H1 (cell line): ENCODE data around the gene COL26A1. TPM values are rescaled to one million over a fixed set of nuclear protein-coding genes. Genes with fewer than 3 reads are reported as not detected.

Experiments
- CTCF ChIA-PET: fragments of 300-600 bp; sonication (Branson Sonifier 250); formaldehyde crosslinking; loops from one replicate; lab custom pipeline; 2021; ENCODE audit not compliant: partially characterized antibody; lab: Charles Lee
- POLR2A ChIA-PET: fragments of 300-600 bp; sonication (Branson Sonifier 250); formaldehyde crosslinking; loops from one replicate; lab custom pipeline; 2021; ENCODE audit warnings: inconsistent platforms; ENCODE audit not compliant: partially characterized antibody; lab: Charles Lee
- DNase-seq, 2 experiments: peaks; one replicate each; pipeline versions ENCODE4 v3.0.0 to v3.0.0-alpha.2; 2010 to 2022; ENCODE audit warnings: low spot score in 2 of 2, low read depth in 1 of 2, mixed read lengths in 1 of 2
- FAIRE-seq: peaks from 2 replicates; lab custom pipeline; 2011; peaks lifted over from hg19 to GRCh38; lab: Jason Lieb, UNC
- H2AFZ ChIP-seq: 2 replicates; pipeline ENCODE4 v1.8.1; 2012; ENCODE audit warnings: low read length, inconsistent platforms
- H2AK5ac ChIP-seq: 2 replicates; pipeline ENCODE4 v1.6.1; 2013; ENCODE audit warnings: low read depth, low read length
- H2BK120ac ChIP-seq: replicated peaks from 2 replicates; pipeline ENCODE3; 2013; ENCODE audit warnings: low read depth, low read length, inconsistent platforms
- H2BK12ac ChIP-seq: 2 replicates; pipeline ENCODE4 v1.6.1; 2013; ENCODE audit warnings: low read depth, low read length
- H2BK15ac ChIP-seq: 2 replicates; pipeline ENCODE4 v1.6.1; 2013; ENCODE audit warnings: low read length
- H2BK20ac ChIP-seq: 2 replicates; pipeline ENCODE4 v1.6.1; 2013; ENCODE audit warnings: low read length
- H2BK5ac ChIP-seq: 2 replicates; pipeline ENCODE4 v1.6.1; 2013; ENCODE audit warnings: low read depth, low read length
- H3K14ac ChIP-seq: 2 replicates; pipeline ENCODE4 v1.6.1; 2013; ENCODE audit warnings: inconsistent platforms; ENCODE audit not compliant: insufficient read length
- H3K18ac ChIP-seq: 2 replicates; pipeline ENCODE4 v1.6.1; 2013; ENCODE audit warnings: low read length; ENCODE audit errors: extremely low read depth
- H3K23ac ChIP-seq: 2 replicates; pipeline ENCODE4 v1.6.1; 2013; ENCODE audit warnings: inconsistent platforms; ENCODE audit not compliant: insufficient read length
- H3K23me2 ChIP-seq: 2 replicates; pipeline ENCODE4 v1.6.1; 2013; ENCODE audit warnings: low read depth, low read length
- H3K27ac ChIP-seq: 2 replicates; pipeline ENCODE4 v1.6.1; 2011; ENCODE audit warnings: low read depth, low read length, inconsistent platforms
- H3K27me3 ChIP-seq, 4 experiments: replicated peaks in 1 of 4; 1 replicate in 1 of 4; 2 replicates in 3 of 4; pipeline versions ENCODE4 v1.6.1 to v1.8.1; 2011 to 2013; ENCODE audit warnings: low read length in 3 of 4, mild to moderate bottlenecking in 3 of 4, inconsistent platforms in 2 of 4, mixed read lengths in 2 of 4, moderate library complexity in 1 of 4; ENCODE audit not compliant: control insufficient read depth in 3 of 4, insufficient read depth in 3 of 4; ENCODE audit errors: extremely low read depth in 1 of 4
- H3K36me3 ChIP-seq, 4 experiments: 2 replicates each; pipeline versions ENCODE4 v1.6.1 to v1.8.1; 2011 to 2013; ENCODE audit warnings: mild to moderate bottlenecking in 4 of 4, low read length in 3 of 4, moderate library complexity in 2 of 4, control low read depth in 1 of 4, inconsistent platforms in 1 of 4; ENCODE audit not compliant: insufficient read depth in 4 of 4, control insufficient read depth in 2 of 4
- H3K4ac ChIP-seq: replicated peaks from 2 replicates; pipeline ENCODE3; 2013; ENCODE audit warnings: low read length, low read depth, mixed read lengths, inconsistent platforms; ENCODE audit not compliant: insufficient read length
- H3K4me1 ChIP-seq, 4 experiments: replicated peaks in 1 of 4; 1 replicate in 1 of 4; 2 replicates in 3 of 4; pipeline versions ENCODE4 v1.6.1 to v1.8.1; 2011 to 2013; ENCODE audit warnings: low read length in 3 of 4, inconsistent platforms in 2 of 4, mixed read lengths in 1 of 4; ENCODE audit not compliant: insufficient read depth in 4 of 4, control insufficient read depth in 3 of 4
- H3K4me2 ChIP-seq, 2 experiments: 2 replicates each; pipeline versions ENCODE4 v1.6.1 to v1.8.1; 2011 to 2013; ENCODE audit warnings: low read depth in 2 of 2, low read length in 2 of 2, control low read depth in 1 of 2, inconsistent platforms in 1 of 2, mild to moderate bottlenecking in 1 of 2; ENCODE audit not compliant: insufficient read depth in 1 of 2
- H3K4me3 ChIP-seq, 4 experiments: fragments of 200-600, 300-600 bp in 1 of 4; sonication (generic), shearing (Covaris generic), sonication (Bioruptor Twin) in 1 of 4; 2 replicates each; pipeline versions ENCODE4 v1.5.1 to v1.8.1; 2011 to 2016; ENCODE audit warnings: low read length in 4 of 4, low read depth in 3 of 4, control low read depth in 2 of 4, inconsistent platforms in 2 of 4, mild to moderate bottlenecking in 2 of 4, mixed read lengths in 1 of 4, moderate library complexity in 1 of 4; ENCODE audit not compliant: insufficient read depth in 2 of 4; ENCODE audit errors: extremely low read depth in 1 of 4
- H3K56ac ChIP-seq: replicated peaks from 2 replicates; pipeline ENCODE3; 2013; ENCODE audit warnings: low read depth, mild to moderate bottlenecking, mixed read lengths, low read length, inconsistent platforms; ENCODE audit not compliant: insufficient read length
- H3K79me1 ChIP-seq: 2 replicates; pipeline ENCODE4 v1.6.1; 2013; ENCODE audit warnings: low read depth, low read length, control low read depth
- H3K79me2 ChIP-seq, 2 experiments: 2 replicates each; pipeline versions ENCODE4 v1.6.1 to v1.8.1; 2012 to 2013; ENCODE audit warnings: low read length in 2 of 2, mild to moderate bottlenecking in 2 of 2, inconsistent platforms in 1 of 2; ENCODE audit not compliant: insufficient read depth in 2 of 2, control insufficient read depth in 1 of 2
- H3K9ac ChIP-seq, 4 experiments: replicated peaks in 1 of 4; 1 replicate in 1 of 4; 2 replicates in 3 of 4; pipeline versions ENCODE4 v1.6.1 to v1.8.1; 2011 to 2013; ENCODE audit warnings: low read depth in 3 of 4, low read length in 3 of 4, control low read depth in 2 of 4, mild to moderate bottlenecking in 2 of 4, moderate library complexity in 2 of 4, inconsistent platforms in 1 of 4; ENCODE audit errors: extremely low read depth in 1 of 4
- H3K9me3 ChIP-seq, 2 experiments: 2 replicates each; pipeline versions ENCODE4 v1.6.1 to v1.8.1; 2012 to 2013; ENCODE audit warnings: mild to moderate bottlenecking in 2 of 2, moderate library complexity in 2 of 2, control low read depth in 1 of 2, inconsistent platforms in 1 of 2, low read depth in 1 of 2, low read length in 1 of 2, mixed read lengths in 1 of 2; ENCODE audit not compliant: insufficient read depth in 2 of 2
- H4K20me1 ChIP-seq, 2 experiments: replicated peaks in 1 of 2; 2 replicates each; pipeline versions ENCODE3 to v1.8.1; 2011 to 2013; ENCODE audit warnings: inconsistent platforms in 2 of 2, low read length in 2 of 2, mild to moderate bottlenecking in 1 of 2; ENCODE audit not compliant: insufficient read depth in 2 of 2, control insufficient read depth in 1 of 2
- H4K5ac ChIP-seq: 2 replicates; pipeline ENCODE4 v1.6.1; 2013; ENCODE audit warnings: low read length, low read depth, mixed read lengths, inconsistent platforms; ENCODE audit not compliant: insufficient read length
- H4K8ac ChIP-seq: 2 replicates; pipeline ENCODE4 v1.8.0; 2013; ENCODE audit warnings: mild to moderate bottlenecking, moderate library complexity, low read length, inconsistent platforms; ENCODE audit not compliant: insufficient read depth; ENCODE audit errors: extremely low read depth
- H4K91ac ChIP-seq: replicated peaks from 2 replicates; pipeline ENCODE3; 2013; ENCODE audit warnings: low read length, mixed read lengths, inconsistent platforms; ENCODE audit not compliant: insufficient read length
- CBX8 ChIP-seq: fragments of 300-800, 300-1000 bp; sonication (generic); IDR thresholded peaks from 2 replicates; pipeline ENCODE4 v1.7.1; 2016; ENCODE audit warnings: low read depth, low read length, borderline replicate concordance
- CEBPB ChIP-seq: IDR thresholded peaks from 2 replicates; pipeline ENCODE4 v1.6.1; 2012; ENCODE audit warnings: low read depth, low read length
- CHD1 ChIP-seq: IDR thresholded peaks from 2 replicates; pipeline ENCODE4 v1.6.1; 2012; ENCODE audit warnings: low read depth, low read length, improper control_type of control experiment
- TEAD4 ChIP-seq: IDR thresholded peaks from 2 replicates; pipeline ENCODE4 v1.6.1; 2012; ENCODE audit warnings: low read depth, low read length, inconsistent platforms, mixed read lengths
- WGBS, 2 experiments: shearing (Covaris generic) in 1 of 2; methylation state at CpG; one replicate each; pipeline versions ENCODE4 v1.1.6 to v1.1.7; 2013 to 2015; ENCODE audit warnings: low lambda C conversion rate in 2 of 2, mixed read lengths in 2 of 2, inconsistent platforms in 1 of 2, low coverage in 1 of 2, missing lambda C conversion rate in 1 of 2; ENCODE audit not compliant: insufficient replicate concordance in 2 of 2, insufficient coverage in 1 of 2, insufficient read length in 1 of 2; ENCODE audit errors: extremely low coverage in 1 of 2, missing lambda C conversion rate in 1 of 2; 5-methylcytosine and 5-hydroxymethylcytosine counted together
- polyA plus RNA-seq, 7 experiments: library from polyadenylated mRNA; depleted of rRNA in 3 of 7; stranded (reverse) in 5 of 7; unstranded in 2 of 7; fragments of >200 nt in 5 of 7; fragments of 200-250 nt in 2 of 7; gene quantifications; 1 replicate in 5 of 7; 2 replicates in 1 of 7; 4 replicates in 1 of 7; pipeline versions ENCODE4 v1.2.1 to v1.2.3, GENCODE V29; 2011 to 2013; ENCODE audit warnings: missing spikeins in 2 of 7, mixed read lengths in 2 of 7
- total RNA-seq: library from RNA; stranded (reverse); fragmentation: NEBNext Ultra II Directional; extraction: Animal tissue kit (Norgen Biotek cat#: 25700); gene quantifications from 2 replicates; pipeline ENCODE4 v1.2.1, GENCODE V29; 2021
- TF ChIP-seq, protein P1 (sequence below): IDR thresholded peaks from 2 replicates; pipeline ENCODE4 v1.6.1; 2011; ENCODE audit warnings: low read depth, mild to moderate bottlenecking, low read length; ENCODE audit not compliant: insufficient read depth

The COL26A1 gene
- total and polyA plus RNA-seq, 2 of the 8 experiments (the other 6 are each of a cell fraction or from before 2014, with no cell fraction given), result 51.1 to 68.8 TPM

DNA sequence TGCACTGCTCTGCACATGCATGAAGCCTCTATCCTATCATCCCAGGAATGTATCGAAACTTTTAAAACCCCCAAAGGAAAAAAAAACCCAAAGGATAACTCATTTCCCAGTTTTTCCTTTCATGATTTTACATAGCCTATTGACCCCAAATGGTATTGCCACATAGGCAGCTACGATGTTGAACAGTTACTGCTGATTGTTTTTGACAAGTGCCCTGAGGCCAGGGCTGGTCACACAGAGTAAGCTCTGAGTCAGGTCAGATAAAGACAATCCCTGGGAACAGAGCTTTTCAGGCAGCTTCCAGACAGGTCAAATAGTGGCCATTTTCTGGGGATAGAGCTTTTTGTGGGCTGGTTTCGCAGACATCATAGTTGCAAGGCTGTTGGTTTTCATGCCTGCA is 214.3 kb downstream of the COL26A1 start:
- Histone ChIP-seq H3K9me3 (peaks cover 10 to 23% of the 10 kb centered on the region in 2 experiments), H2BK5ac (no peak overlapping the region), H3K56ac (no peak overlapping the region), H3K27ac (no peak overlapping the region), H3K79me1 (no peaks in the 10 kb centered on the region), H2BK120ac (no peak overlapping the region), H3K4me2 (no peak overlapping the region), H3K4ac (no peak overlapping the region), H4K20me1 (no peaks in the 10 kb centered on the region), H2BK12ac (no peak overlapping the region), H3K4me3 (no peak overlapping the region), H3K36me3 (no peaks in the 10 kb centered on the region; a peak in 1 of 8 replicates), H3K23me2 (no peaks in the 10 kb centered on the region), H3K27me3 (no peaks in the 10 kb centered on the region), H4K8ac (no peak overlapping the region), H3K79me2 (no peaks in the 10 kb centered on the region), H4K91ac (no peak overlapping the region), H2BK20ac (no peak overlapping the region), H2BK15ac (no peak overlapping the region), H3K4me1 (peaks cover 0 to 4% (median 1%) of the 10 kb centered on the region in 4 experiments; a peak in 3 of 7 replicates), H3K18ac (no peak overlapping the region), H3K9ac (no peak overlapping the region), H3K23ac (no peak overlapping the region), H2AK5ac (no peak overlapping the region), H3K14ac (no peak overlapping the region), H2AFZ (no peak overlapping the region), H4K5ac (no peak overlapping the region)
- FAIRE-seq, result peak; percentile 39
- no peak for TF ChIP-seq CHD1
- no peak for TF ChIP-seq CBX8
- TF ChIP-seq, protein P1, sequence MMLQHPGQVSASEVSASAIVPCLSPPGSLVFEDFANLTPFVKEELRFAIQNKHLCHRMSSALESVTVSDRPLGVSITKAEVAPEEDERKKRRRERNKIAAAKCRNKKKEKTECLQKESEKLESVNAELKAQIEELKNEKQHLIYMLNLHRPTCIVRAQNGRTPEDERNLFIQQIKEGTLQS, result no peak
- peak; percentile 81; the same call in 1 of the 2 replicates for TF ChIP-seq CEBPB
- TF ChIP-seq TEAD4, result no peak
- no peak for DNase-seq
- ChIA-PET POLR2A (interaction anchor here (0.6 to 0.8 kb wide), 3 partner anchors 9 to 266 kb away, joined by 3 read pairs; no protein-coding TSS in a partner anchor), CTCF (interaction anchor here (0.7 to 1.0 kb wide), 6 partner anchors 10 to 657 kb away, joined by 3 to 6 read pairs (median 4); no protein-coding TSS in a partner anchor)
- WGBS, 2 experiments, result 90% methylated on average over 3 of the region's 3 CpGs; no CpG with 5 or more reads in 1 of the 2 experiments
